ENCODE results near the gene UBQLN3. TPM values are rescaled to one million over a fixed set of nuclear protein-coding genes. Genes with fewer than 3 reads are reported as not detected.

Gene UBQLN3
- total and polyA plus RNA-seq, 2 of the 4 experiments (the other 2 are of a cell fraction): not detected

- no TSS peak for BruUV-seq (replicated peaks)
- no peak overlapping the region for H3K9ac ChIP-seq (ENCODE audit: low read depth, low read length)
- DNase-seq (no peak), ATAC-seq (ENCODE audit: low read depth) (no peak)
- H4K20me1 ChIP-seq (ENCODE audit: insufficient read depth, low read length): no peaks in the 10 kb centered on the region
- TF ChIP-seq CEBPB (IDR thresholded peaks at IDR 0.05; ENCODE audit: low read depth, low read length) (no peak), RFX5 (IDR thresholded peaks at IDR 0.05; ENCODE audit: low read depth, low read length) (no peak), BHLHE40 (IDR thresholded peaks at IDR 0.05; ENCODE audit: low read depth, low read length) (no peak), RCOR1 (IDR thresholded peaks at IDR 0.05; ENCODE audit: insufficient replicate concordance, low read length) (no peak), RAD21 (IDR thresholded peaks at IDR 0.05; ENCODE audit: low read length) (no peak), MAFK (IDR thresholded peaks at IDR 0.05; ENCODE audit: low read depth, low read length) (no peak), POLR2A (IDR thresholded peaks at IDR 0.05; ENCODE audit: low read depth, low read length) (no peak), CHD1 (IDR thresholded peaks at IDR 0.05; ENCODE audit: low read depth, low read length) (no peak), MAZ (IDR thresholded peaks at IDR 0.05; ENCODE audit: borderline replicate concordance, low read depth, low read length) (no peak), MXI1 (IDR thresholded peaks at IDR 0.05; ENCODE audit: borderline replicate concordance, low read depth, low read length) (no peak), FOS (IDR thresholded peaks at IDR 0.05; ENCODE audit: low read depth, low read length) (no peak), SMC3 (IDR thresholded peaks at IDR 0.05; ENCODE audit: low read depth, low read length) (no peak), USF2 (IDR thresholded peaks at IDR 0.05; ENCODE audit: low read depth, low read length) (no peak), ELK1 (IDR thresholded peaks at IDR 0.05; ENCODE audit: borderline replicate concordance, low read depth, low read length) (no peak), CTCF (conservative IDR thresholded peaks at IDR 0.05; ENCODE audit: low read depth, low read length) (no peak), NFE2L2 (IDR thresholded peaks at IDR 0.05; ENCODE audit: low read depth, low read length) (no peak)
- no peak overlapping the region for H3K23ac ChIP-seq (ENCODE audit: low read depth, low read length)
- H4K5ac ChIP-seq (ENCODE audit: low read depth, low read length): no peak overlapping the region
- no peak overlapping the region for H4K8ac ChIP-seq (ENCODE audit: low read depth in 2 of 2, low read length in 2 of 2)
- no peak overlapping the region for H2BK15ac ChIP-seq (ENCODE audit: low read depth, low read length)
- intact Hi-C loops (cut with micrococcal nuclease): no loop called here
- H3K36me3 ChIP-seq (ENCODE audit: control insufficient read depth, insufficient read depth, low read length): no peaks in the 10 kb centered on the region
- no peak overlapping the region for H3K56ac ChIP-seq (ENCODE audit: extremely low read depth, insufficient read depth, low read length)
- no peak overlapping the region for H3K4ac ChIP-seq (ENCODE audit: low read depth, low read length)
- no peak overlapping the region for H3K27ac ChIP-seq (ENCODE audit: insufficient read depth, low read length)
- H2AFZ ChIP-seq (replicated peaks; ENCODE audit: low read length, poor library complexity): no peak overlapping the region
- H3K9me3 ChIP-seq (ENCODE audit: control insufficient read depth, insufficient read depth, low read length): no peaks in the 10 kb centered on the region
- H2AK9ac ChIP-seq (replicated peaks; ENCODE audit: low read depth, low read length, poor library complexity): no peak overlapping the region
- POLR2A ChIA-PET (ENCODE audit: unreplicated experiment): no interaction called here
- H3K9me1 ChIP-seq (ENCODE audit: insufficient read depth, low read length): no peaks in the 10 kb centered on the region
- dilution Hi-C loops (cut with HindIII; ENCODE audit: low sequenced_read_pairs, unreplicated experiment): no loop called here
- H3K18ac ChIP-seq (ENCODE audit: low read depth, low read length): no peak overlapping the region
- 82% methylated on average over 2 of the region's 2 CpGs; no CpG with 5 or more reads in 1 of the 2 experiments for WGBS, 2 experiments (ENCODE audit: extremely low coverage in 2 of 2, insufficient read length in 1 of 2)
- no peak overlapping the region for H2AK5ac ChIP-seq (ENCODE audit: low read depth, low read length)
- H2BK120ac ChIP-seq (ENCODE audit: low read depth, low read length): no peak overlapping the region
- H3K4me3 ChIP-seq (ENCODE audit: insufficient read depth, low read depth, low read length): no peak overlapping the region
- no peaks in the 10 kb centered on the region for H3K4me1 ChIP-seq (ENCODE audit: control insufficient read depth, insufficient read depth, low read length)
- H3K27me3 ChIP-seq (ENCODE audit: control insufficient read depth, insufficient read depth, low read length): peaks cover 4% of the 10 kb centered on the region; the same call in 1 of the 2 replicates
- no peaks in the 10 kb centered on the region for H3K79me1 ChIP-seq (ENCODE audit: low read depth in 1 of 2, low read length in 2 of 2)
- H3K4me2 ChIP-seq (ENCODE audit: low read depth, low read length): no peak overlapping the region
- CTCF ChIA-PET: no interaction called here
- H2BK20ac ChIP-seq (ENCODE audit: low read depth, low read length): no peak overlapping the region
- H3K14ac ChIP-seq (replicated peaks; ENCODE audit: low read depth, low read length): no peak overlapping the region
- in situ Hi-C loops (cut with MboI; ENCODE audit: low sequenced_read_pairs): no loop called here
- H2BK5ac ChIP-seq (ENCODE audit: low read depth, low read length, poor library complexity, severe bottlenecking): no peak overlapping the region
- no peak overlapping the region for H4K91ac ChIP-seq (ENCODE audit: insufficient read depth, low read depth, low read length)
Observed at GRCh38 chr11:5522308-5522707, 12.6 kb upstream of the UBQLN3 start.
